Stimulated activated CD4-positive, alpha-beta T cell treated with anti-CD3 and anti-CD28 coated beads, Interleukin-12 subunit alpha, Interleukin-12 subunit beta, amount 100 ng/mL, for 24 hours (primary cell): ENCODE data around the gene CASP5.
A peak's percentile ranks its signal among the peaks of the same experiment; 100 is the strongest.
"Not testable (repeated sequence)": the region's sequence is repeated elsewhere in the genome, so short reads cannot be mapped to it uniquely, and the experiment has no call there.

Experiments used
- DNase-seq, 2 experiments: peaks; one replicate each; pipeline ENCODE4 v3.0.0-alpha.2; 2020; ENCODE audit warnings: low read depth in 2 of 2

The CASP5 gene

DNA sequence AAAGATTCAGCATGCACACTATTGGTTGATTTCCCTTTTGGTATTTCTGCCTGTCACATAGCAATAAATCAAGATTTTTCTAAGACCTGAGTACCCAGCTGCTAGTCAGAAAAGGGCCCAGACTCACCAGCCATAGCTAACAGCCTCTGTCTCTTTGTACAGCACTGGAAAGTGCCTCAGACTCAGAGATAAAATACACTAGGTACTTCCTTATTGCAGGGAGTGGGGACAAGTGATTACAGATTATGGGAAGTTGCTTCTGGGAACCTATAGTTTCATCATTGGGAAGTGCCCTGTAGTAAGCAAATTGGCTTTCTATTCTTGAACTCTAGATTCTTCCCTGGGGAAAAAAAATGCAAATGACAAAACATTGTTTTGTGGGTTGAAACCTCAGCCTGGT, at the start of gene CASP5:
TSS of gene CASP5 (minus strand) at position 166 of the 400 bp plus-strand sequence. CDS start at position 134, 32 bp downstream.
- no peak for DNase-seq

DNA sequence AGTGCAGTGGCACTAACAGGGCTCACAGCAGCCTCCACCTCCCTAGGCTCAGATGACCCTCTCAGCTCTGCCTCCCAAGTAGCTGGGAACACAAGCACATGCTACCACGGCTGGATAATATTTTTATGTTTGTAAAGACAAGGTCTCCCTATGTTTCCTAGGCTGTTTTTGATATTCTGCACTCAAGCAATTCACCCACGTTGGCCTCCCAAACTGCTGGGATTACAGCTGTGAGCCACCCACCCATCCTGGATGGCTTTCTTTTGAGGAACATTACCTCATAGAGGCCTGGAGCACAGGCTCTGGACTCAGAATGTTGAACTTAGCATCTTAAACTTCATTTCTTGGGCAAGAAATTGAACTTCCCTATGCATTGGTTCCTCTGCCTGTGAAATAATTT, 49.1 kb upstream of the CASP5 start:
- DNase-seq, result not testable (repeated sequence)

DNA sequence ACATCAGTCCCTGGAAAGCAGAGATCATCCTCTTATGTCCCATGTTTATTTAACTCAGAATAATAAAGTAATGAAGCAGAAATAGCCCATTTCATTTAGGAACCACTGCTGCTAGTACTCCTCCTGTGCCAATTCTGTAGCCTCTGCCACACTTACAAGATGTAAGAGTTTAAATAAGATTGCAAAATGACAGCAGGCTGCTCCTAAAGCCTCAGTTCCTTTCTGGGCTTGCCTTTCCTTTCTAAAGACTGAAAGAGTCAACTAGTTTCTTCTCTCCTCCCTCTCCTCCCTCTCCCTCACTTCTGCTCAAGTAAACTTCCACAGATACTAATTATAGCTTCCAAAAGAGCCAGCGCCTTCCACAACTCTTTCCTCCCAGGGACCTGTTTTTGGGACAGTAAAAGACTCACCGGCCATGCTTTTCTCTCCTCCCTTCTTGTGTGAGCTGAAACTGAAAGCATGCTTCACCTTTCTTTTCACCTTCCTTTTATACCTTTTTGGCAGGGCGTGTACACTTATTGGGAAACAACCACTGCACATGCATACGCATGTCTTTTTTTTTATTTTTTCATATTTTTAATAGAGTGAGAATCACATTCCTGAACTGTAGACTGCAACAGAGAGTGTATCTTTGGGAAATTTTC, 48.2 kb upstream of the CASP5 start:
- DNase-seq, result no peak

DNA sequence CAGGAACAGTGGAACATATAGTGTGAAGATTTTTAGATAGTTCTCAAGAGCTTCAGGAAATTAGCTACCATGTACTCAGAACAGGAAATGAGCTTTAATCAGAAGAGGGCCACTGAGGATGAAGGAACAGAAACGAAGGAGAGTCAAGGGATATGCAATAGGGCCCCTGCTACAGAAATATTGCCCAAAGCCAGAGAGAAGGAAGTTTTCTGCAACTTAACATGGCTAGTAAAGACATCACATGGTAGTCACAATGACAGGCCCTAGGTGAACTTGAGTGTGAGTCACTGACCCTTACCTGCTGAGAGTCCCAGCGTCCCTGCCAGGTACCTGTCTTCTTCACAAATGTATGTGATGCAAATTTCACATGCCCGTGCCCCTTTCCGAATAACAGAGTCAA, 47.3 kb upstream of the CASP5 start:
- DNase-seq, result no peak

DNA sequence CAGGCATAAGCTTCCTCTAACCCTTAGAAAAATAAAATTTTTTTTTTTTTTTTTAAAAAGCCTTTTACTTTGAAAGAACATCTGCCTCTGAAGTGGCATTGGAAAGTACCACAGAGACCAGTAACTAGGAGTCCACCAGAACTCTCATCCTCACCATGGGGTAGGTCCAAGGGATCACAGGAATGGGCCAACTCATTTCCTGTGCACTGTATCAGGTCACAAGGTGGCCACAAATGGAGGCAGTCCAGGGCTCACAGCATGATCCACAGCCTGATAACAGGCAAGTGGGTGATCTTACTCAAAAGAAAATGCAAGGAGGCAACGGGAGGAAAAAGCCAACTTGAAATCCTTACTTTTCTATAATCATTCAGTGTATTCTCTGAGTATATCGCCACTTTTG, 46.8 kb upstream of the CASP5 start:
- not testable (repeated sequence) for DNase-seq

DNA sequence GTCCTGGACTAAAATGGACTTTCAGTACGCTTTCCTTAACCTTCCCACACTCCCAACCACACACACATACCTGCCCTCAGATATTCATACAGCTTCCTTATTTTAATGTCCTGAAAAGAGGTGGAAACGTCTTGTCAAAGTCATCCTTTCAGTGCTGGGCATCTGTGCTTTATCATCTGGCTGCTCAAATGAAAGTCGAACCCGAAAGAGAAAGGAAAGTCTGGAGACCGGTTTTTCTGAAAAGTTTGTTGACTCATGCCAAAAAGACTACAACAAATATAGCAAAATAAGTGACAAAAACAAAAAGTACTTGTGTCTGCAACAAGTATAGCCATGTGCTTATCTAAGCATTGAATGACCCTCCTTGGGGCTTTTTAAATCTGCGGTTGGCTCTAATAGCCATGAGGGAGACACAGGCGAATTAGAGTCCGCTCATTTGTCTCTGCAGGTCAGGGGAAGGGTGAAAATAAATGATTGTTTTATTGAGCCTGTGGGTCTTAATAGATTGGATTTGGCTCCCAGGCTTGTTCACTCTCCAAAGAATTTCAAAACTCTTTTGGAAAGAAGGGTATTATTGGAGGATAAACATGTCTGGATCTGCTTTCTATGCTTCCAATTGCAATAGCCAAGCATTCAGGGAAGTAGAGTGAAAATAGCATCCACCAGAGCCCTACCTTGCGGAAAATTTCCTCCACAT, 40.4 kb upstream of the CASP5 start:
- DNase-seq, result not testable (repeated sequence)

DNA sequence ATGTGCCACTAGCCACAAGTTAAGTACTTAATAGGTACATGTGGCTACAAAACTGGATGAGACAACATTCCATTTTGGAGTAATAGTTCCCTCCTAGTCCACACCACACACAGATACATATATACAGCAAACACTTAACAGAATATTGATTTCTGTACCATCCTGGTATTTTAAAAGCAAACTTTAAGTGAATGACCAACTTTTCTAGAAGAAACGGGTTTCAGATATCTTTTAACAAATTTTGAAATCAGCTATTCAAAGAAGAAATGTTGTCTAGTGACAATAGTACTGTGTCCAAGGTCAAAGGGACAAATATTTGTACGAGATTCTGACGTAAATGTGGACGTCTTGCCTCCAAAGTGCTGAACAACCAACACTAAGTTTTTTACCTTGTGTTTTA, 34.5 kb upstream of the CASP5 start:
- no peak for DNase-seq

DNA sequence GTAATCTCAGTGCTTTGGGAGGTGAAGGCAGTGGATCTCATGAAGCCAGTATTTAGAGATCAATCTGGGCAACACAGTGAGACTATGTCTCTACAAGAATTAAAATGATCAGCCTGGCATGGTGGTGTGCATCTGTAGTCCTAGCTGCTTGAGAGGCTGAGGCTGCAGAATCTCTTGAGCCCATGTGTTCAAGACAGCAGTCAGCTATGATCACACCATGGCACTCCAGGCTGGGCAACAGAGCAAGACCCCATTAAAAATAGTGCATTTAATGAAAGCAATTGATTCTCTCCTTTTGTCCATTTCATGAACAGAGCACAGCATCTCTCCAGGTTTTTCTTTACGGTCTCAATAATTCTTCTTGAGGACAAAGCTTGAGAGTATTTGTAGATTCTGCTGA, 33.5 kb upstream of the CASP5 start:
- DNase-seq, result no peak

DNA sequence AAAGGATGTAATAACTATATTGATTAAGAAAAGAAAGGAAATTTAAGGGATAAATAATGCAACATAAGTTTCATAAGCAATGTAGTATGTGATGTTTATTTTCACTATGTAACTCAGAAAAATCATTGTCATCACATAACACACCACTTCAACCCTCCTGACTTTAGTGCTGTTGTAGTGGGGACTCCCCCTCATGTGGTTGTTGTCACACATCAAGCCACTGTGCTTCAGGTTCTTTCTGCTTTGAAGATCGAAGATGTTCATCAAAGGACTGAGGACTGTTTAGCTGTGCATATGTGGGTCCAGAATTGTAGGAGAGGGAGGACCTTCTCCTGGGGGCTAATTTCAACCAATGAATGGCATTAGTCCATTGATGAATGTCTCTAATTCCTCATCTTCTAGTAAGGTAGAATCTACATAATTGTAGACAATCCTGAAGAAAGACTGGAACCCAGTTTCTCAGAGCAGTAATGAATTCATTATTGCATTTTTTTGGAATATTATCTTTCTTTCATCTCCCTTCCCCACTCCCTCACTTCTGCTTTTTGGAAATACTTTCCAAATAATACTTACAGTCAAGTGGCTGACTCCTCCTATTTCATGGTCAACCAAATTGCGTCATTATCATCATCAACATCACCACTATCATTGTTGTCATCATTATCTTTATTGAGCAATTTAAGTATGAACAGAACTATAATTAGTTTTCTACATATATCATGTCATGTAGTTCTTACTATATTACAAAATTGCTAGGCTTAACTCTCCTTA, 31.9 kb upstream of the CASP5 start:
- DNase-seq, result no peak

DNA sequence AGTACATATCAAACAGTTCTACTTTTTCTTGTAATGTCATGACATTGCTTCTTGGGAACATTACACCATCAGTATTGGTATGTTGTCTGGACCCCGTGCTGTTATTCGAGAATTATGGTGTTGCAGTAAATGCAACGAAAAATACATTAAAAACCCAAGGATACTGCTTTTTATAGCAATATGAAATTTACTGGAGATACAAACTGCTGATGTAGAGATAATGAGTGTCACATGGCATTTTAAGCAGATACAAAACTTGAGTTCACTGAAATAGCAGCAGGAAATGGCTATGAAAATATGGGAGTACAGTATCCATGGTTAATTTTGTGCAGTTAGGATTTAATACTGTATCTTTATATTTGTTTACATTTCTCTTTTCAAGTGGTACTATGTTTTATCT, 29.5 kb upstream of the CASP5 start:
- DNase-seq, result no peak

DNA sequence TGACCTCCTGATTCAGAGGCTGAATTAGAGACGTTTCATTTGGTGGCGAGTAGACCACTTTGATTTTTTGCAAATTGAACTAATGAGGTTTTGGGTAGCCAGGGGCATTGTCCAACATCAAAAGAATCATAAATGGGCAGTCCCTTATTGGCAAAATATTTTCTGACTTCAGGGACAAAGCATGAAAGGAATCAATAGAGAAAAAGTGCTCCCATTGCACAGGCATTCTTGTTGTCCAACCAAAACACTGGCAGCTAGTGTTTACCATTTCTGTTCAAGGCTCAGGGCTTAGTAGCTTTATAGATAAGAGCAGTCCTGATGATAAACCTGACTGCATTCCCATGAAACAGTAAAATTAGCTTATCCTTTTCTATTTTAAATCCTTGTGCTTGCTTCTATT, 28.6 kb upstream of the CASP5 start:
- DNase-seq, result no peak

DNA sequence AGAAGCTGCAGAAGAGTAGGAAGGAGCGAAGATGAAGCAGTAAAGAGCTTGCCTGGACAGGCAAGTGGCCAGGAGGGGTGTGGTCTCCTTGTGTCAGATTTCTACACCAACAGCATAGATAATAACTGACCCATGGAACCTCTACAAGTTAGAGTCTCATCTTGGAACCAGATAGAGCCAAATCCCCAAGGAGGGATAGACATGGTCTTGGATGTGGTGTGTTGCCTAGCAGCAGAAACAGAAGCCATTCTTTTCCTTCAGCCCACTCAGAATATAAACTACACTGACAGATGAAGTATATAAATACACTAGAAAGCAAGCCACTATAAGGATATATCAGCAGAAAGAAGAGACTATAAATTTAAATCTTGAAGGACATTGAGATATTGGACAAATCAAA, 26.5 kb upstream of the CASP5 start:
- DNase-seq, result no peak

DNA sequence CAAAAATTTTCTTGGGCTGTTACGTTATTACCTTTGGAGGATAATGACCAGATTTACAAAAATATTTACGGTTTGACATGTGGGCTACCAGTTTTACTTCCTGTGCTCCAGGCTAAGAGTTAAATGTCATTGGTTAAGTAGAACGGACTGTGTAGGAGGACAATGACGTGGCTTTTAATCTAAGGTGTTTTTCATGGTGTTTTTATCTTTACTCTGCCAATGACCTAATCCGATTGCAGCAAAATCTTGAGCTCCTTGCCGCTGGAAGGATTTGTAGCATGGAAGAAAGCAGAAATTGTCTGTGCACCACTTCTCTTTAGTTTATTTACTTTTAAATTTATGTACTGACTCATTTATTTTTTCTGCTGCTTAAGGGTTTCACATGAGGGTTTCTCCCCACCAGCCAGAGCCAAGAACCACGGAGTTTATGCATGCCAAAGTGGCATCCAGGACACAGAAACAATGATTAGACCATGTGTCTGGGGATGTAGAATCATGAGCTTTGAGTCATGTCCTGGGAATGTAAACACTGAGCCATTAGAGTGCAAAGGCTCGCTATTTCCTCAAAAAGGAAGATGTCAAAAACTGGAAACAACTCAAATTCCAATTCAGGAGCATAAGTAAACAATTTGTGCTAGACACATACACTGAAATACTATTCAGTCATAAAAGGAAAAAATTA, 24.1 kb upstream of the CASP5 start:
- no peak for DNase-seq

DNA sequence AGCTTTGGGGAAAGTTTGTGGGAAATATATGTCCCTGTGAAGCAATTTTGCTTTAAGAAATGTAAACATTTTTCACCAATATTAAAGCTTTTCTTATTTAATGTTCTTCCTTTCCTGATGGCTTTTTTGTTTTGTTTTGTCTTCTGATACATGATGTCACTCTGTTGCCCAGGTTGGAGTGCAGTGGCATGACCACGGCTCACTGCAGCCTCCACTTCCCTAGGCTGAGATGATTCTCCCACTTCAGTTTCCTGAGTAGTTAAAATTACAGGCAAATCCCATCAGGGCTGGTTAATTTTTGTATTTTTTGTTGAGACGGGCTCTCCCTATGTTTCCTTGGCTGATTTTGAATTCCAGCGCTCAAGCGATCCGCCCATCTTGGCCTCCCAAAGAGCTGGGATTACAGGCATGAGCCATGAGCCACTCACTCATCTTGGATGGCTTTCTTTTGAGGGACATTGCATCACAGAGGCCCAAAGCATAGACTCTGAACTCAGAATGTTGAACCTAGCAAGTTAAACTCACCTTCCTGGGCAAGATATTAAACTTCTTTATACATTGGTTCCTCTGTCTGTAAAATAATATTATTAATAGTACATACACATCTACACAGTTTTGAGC, 22.8 kb upstream of the CASP5 start:
- DNase-seq, result no peak

DNA sequence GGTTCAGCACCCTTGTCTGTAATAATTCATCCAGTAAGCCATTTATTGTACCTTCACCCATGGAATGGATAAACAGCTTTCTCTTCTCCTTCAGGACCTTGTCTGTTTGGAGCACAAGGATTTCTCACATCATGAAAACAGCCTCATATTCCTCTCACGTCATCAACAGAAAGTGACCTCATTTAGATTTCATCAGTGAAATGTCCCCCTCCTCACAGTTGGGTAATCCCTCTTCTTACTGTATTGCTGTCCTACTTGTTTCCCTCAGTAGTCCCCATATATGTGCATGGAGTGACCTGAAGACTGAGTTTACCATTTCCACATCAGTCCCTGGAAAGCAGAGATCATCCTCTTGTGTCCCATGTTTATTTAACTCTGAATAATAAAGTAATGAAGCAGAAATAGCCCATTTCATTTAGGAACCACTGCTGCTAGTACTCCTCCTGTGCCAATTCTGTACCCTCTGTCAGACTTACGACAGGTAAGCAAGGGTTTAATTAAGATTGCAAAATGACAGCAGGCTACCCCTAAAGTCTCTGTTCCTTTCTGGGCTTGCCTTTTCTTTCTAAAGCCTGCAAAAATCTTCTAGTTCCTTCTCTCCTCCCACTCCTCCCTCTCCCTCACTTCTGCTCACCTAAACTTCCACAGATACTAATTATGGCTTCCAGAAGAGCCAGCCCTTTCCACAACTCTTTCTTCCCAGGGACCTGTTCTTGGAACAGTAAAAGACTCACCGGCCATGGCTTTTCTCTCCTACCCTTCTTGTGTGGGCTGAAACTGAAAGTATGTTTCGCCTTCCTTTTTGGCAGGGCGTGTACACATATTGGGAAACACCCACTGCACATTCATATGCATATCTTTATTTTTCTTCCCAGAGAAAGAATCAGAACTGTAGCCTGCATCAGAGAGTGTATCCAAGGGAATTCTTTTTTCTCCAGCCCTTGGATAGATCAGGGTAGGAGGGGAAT, 21.9 kb upstream of the CASP5 start, which contains the start of gene CARD16:
TSS of gene CARD16 (minus strand) at position 779 of the 968 bp plus-strand sequence. CDS start at position 741, 38 bp downstream.
- peak; percentile 14 to 16 for DNase-seq

DNA sequence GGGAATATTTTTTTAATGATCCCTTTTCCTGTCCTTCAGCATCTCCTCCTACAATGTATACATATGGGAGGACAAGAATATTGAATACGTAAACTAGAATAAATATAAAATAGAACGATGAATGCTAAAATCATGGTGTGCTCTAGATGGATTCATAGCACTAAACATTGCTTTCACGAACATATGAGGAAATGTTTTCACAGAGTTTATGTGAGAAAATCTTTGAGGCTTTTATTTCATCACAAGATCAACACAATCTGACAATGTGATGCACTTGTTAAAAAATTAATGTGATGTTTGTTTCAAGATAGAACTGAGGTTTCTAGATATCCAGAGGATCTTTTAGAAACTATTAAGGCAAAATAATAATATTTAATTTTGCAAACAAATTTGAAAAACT, 19.2 kb upstream of the CASP5 start:
- no peak for DNase-seq

DNA sequence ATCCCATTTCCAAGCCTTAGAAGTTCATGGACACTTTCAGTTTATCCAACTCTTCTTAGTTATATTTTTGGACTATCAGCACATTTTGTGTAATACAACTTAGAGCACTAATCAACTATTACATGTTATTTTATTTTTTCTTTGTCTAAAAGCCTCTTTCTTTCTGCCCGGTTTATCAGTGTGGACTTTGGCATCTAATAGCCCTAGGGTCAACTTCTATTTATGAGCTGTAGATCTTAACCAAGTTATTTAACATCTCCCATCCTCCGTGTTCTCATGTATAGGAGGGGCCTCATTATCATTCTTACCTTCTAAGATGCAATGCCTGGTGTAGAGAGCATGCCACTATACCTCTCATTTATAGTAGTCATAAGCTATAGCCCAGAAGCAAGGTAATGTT, 17.7 kb upstream of the CASP5 start:
- DNase-seq, result no peak

DNA sequence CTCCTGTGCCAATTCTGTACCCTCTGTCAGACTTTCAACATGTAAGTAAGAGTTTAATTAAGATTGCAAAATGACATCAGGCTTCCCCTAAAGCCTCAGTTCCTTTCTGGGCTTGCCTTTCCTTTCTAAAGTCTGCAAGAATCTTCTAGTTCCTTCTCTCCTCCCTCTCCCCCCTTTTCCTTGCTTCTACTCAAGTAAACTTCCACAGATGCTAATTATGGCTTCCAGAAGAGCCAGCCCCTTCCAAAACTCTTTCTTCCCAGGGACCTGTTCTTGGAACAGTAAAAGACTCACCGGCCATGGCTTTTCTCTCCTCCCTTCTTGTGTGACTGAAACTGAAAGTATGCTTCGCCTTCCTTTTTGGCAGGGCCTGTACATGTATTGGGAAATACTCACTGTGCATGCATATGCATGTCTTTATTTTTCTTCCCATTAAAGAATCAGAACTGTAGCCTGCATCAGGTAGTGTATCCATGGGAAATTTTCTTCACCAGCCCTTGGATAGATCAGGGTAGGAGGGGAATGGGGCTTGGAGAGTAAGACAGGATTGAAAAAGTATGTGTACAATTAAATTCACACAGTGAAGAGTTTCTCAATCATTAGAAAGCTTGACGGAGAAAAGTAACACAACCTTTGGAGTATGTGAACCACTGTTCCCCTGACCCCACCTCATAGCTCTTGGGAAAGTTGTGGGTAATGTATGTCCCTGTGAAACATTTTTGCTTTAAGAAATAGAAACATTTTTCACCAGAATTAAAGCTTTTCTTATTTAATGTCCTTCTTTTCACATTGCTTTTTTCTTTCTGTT, 12.0 kb upstream of the CASP5 start, which contains the start of gene CASP1:
TSS of gene CASP1 (minus strand) at position 332 of the 808 bp plus-strand sequence. CDS start at position 301, 31 bp downstream.
- DNase-seq, result peak in 1 of 2 experiments; percentile 6

DNA sequence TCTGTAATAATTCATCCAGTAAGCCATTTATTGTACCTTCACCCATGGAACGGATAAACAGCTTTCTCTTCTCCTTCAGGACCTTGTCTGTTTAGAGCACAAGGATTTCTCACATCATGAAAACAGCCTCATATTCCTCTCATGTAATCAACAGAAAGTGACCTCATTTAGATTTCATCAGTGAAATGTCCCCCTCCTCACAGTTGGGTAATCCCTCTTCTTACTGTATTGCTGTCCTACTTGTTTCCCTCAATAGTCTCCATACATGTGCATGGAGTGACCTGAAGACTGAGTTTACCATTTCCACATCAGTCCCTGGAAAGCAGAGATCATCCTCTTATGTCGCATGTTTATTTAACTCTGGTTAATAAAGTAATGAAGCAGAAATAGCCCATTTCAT, 11.4 kb upstream of the CASP5 start:
- not testable (repeated sequence) for DNase-seq
